ENCODE results near the gene GP1BA. TPM values are rescaled to one million over a fixed set of nuclear protein-coding genes. Genes with fewer than 3 reads are reported as not detected.
A peak's percentile ranks its signal among the peaks of the same experiment; 100 is the strongest.

The GP1BA gene
- total and polyA plus RNA-seq, 9 donors, result 0.04 to 1.3 (median 0.81) TPM

GRCh38 chr17:4945176-4945943 lies 13.3 kb downstream of the GP1BA start:
- H3K4me3 ChIP-seq (ENCODE audit: low read length), result no peak overlapping the region
- H3K9me3 ChIP-seq (replicated peaks; ENCODE audit: control insufficient read depth, low read depth, low read length), result no peaks in the 10 kb centered on the region
- WGBS (ENCODE audit: insufficient coverage), result 0% methylated on average over 1 of the region's 7 CpGs
- H3K36me3 ChIP-seq (ENCODE audit: control insufficient read depth, insufficient read depth, low read length), result peaks cover 50% of the 10 kb centered on the region
- H3K27ac ChIP-seq (ENCODE audit: low read length), result peak overlapping the region; percentile 62
- peak; percentile 60 for DNase-seq
- peaks cover 39% of the 10 kb centered on the region for H3K4me1 ChIP-seq (ENCODE audit: control insufficient read depth, insufficient read depth, low read length)
- H3K27me3 ChIP-seq (ENCODE audit: control insufficient read depth, insufficient read depth, low read length), result no peaks in the 10 kb centered on the region

GRCh38 chr17:4945944-4946280 lies 13.8 kb downstream of the GP1BA start:
- peak; percentile 57 for DNase-seq
- no peak overlapping the region for H3K4me3 ChIP-seq (ENCODE audit: low read length)
- peaks cover 41% of the 10 kb centered on the region for H3K4me1 ChIP-seq (ENCODE audit: control insufficient read depth, insufficient read depth, low read length)
- H3K9me3 ChIP-seq (replicated peaks; ENCODE audit: control insufficient read depth, low read depth, low read length), result no peaks in the 10 kb centered on the region
- no peaks in the 10 kb centered on the region for H3K27me3 ChIP-seq (ENCODE audit: control insufficient read depth, insufficient read depth, low read length)
- peak overlapping the region; percentile 98 for H3K27ac ChIP-seq (ENCODE audit: low read length)
- peaks cover 50% of the 10 kb centered on the region for H3K36me3 ChIP-seq (ENCODE audit: control insufficient read depth, insufficient read depth, low read length)
- WGBS (ENCODE audit: insufficient coverage), result no CpG with 5 or more reads among the region's 4 CpGs

- H3K9me3 ChIP-seq (replicated peaks; ENCODE audit: control insufficient read depth, low read depth, low read length), result no peaks in the 10 kb centered on the region
- H3K27me3 ChIP-seq (ENCODE audit: control insufficient read depth, insufficient read depth, low read length), result no peaks in the 10 kb centered on the region
- DNase-seq, result no peak
- WGBS (ENCODE audit: insufficient coverage), result 71% methylated on average over 4 of the region's 16 CpGs
- peaks cover 41% of the 10 kb centered on the region for H3K4me1 ChIP-seq (ENCODE audit: control insufficient read depth, insufficient read depth, low read length)
- peaks cover 49% of the 10 kb centered on the region for H3K36me3 ChIP-seq (ENCODE audit: control insufficient read depth, insufficient read depth, low read length)
- peak overlapping the region; percentile 98 for H3K27ac ChIP-seq (ENCODE audit: low read length)
- peak overlapping the region; percentile 90 for H3K4me3 ChIP-seq (ENCODE audit: low read length)
These were observed 14.4 kb downstream of the GP1BA start for GRCh38 chr17:4946312-4946976.

GRCh38 chr17:4947010-4947410 lies 14.9 kb downstream of the GP1BA start:
- Histone ChIP-seq H3K9me3 (replicated peaks; ENCODE audit: control insufficient read depth, low read depth, low read length) (no peaks in the 10 kb centered on the region), H3K4me1 (ENCODE audit: control insufficient read depth, insufficient read depth, low read length) (peaks cover 41% of the 10 kb centered on the region), H3K27ac (ENCODE audit: low read length) (peak overlapping the region; percentile 98), H3K4me3 (ENCODE audit: low read length) (peak overlapping the region; percentile 90), H3K27me3 (ENCODE audit: control insufficient read depth, insufficient read depth, low read length) (no peaks in the 10 kb centered on the region), H3K36me3 (ENCODE audit: control insufficient read depth, insufficient read depth, low read length) (peaks cover 46% of the 10 kb centered on the region)
- WGBS (ENCODE audit: insufficient coverage), result 0% methylated on average over 3 of the region's 7 CpGs
- DNase-seq, result peak; percentile 44

GRCh38 chr17:4947411-4948165 lies 15.5 kb downstream of the GP1BA start:
- peak; percentile 82 for DNase-seq
- under 1% methylated on average over 46 of the region's 56 CpGs for WGBS (ENCODE audit: insufficient coverage)
- H3K4me1 ChIP-seq (ENCODE audit: control insufficient read depth, insufficient read depth, low read length), result peaks cover 43% of the 10 kb centered on the region

GRCh38 chr17:4948166-4948930 lies 16.3 kb downstream of the GP1BA start, which contains the start of gene PFN1:
TSS of gene PFN1 (minus strand) at chr17:4948530. CDS start at chr17:4948394, 136 bp downstream.
- Histone ChIP-seq H3K36me3 (ENCODE audit: control insufficient read depth, insufficient read depth, low read length) (peaks cover 35% of the 10 kb centered on the region), H3K27ac (ENCODE audit: low read length) (peak within 1 kb of the TSS; percentile 99), H3K9me3 (replicated peaks; ENCODE audit: control insufficient read depth, low read depth, low read length) (no peaks in the 10 kb centered on the region), H3K27me3 (ENCODE audit: control insufficient read depth, insufficient read depth, low read length) (no peaks in the 10 kb centered on the region), H3K4me1 (ENCODE audit: control insufficient read depth, insufficient read depth, low read length) (peaks cover 50% of the 10 kb centered on the region), H3K4me3 (ENCODE audit: low read length) (peak within 1 kb of the TSS; percentile 90)
- WGBS (ENCODE audit: insufficient coverage), result under 1% methylated on average over 50 of the region's 59 CpGs
- peak; percentile 98 for DNase-seq

More at GRCh38 chr17:4947411-4948165, 15.5 kb downstream of the GP1BA start:
- peak overlapping the region; percentile 90 for H3K4me3 ChIP-seq (ENCODE audit: low read length)
- H3K27ac ChIP-seq (ENCODE audit: low read length), result peak overlapping the region; percentile 98
- no peaks in the 10 kb centered on the region for H3K27me3 ChIP-seq (ENCODE audit: control insufficient read depth, insufficient read depth, low read length)
- H3K36me3 ChIP-seq (ENCODE audit: control insufficient read depth, insufficient read depth, low read length), result peaks cover 40% of the 10 kb centered on the region
- no peaks in the 10 kb centered on the region for H3K9me3 ChIP-seq (replicated peaks; ENCODE audit: control insufficient read depth, low read depth, low read length)

GRCh38 chr17:4948931-4949320 lies 16.8 kb downstream of the GP1BA start:
- Histone ChIP-seq H3K27me3 (ENCODE audit: control insufficient read depth, insufficient read depth, low read length) (no peaks in the 10 kb centered on the region), H3K9me3 (replicated peaks; ENCODE audit: control insufficient read depth, low read depth, low read length) (no peaks in the 10 kb centered on the region), H3K27ac (ENCODE audit: low read length) (peak overlapping the region; percentile 99), H3K4me3 (ENCODE audit: low read length) (peak overlapping the region; percentile 90), H3K4me1 (ENCODE audit: control insufficient read depth, insufficient read depth, low read length) (peaks cover 55% of the 10 kb centered on the region), H3K36me3 (ENCODE audit: control insufficient read depth, insufficient read depth, low read length) (peaks cover 29% of the 10 kb centered on the region)
- DNase-seq, result peak; percentile 97
- WGBS (ENCODE audit: insufficient coverage), result 0% methylated on average over 40 of the region's 40 CpGs

GRCh38 chr17:4949321-4950074 lies 17.4 kb downstream of the GP1BA start:
- Histone ChIP-seq H3K4me3 (ENCODE audit: low read length) (peak overlapping the region; percentile 90), H3K4me1 (ENCODE audit: control insufficient read depth, insufficient read depth, low read length) (peaks cover 55% of the 10 kb centered on the region), H3K36me3 (ENCODE audit: control insufficient read depth, insufficient read depth, low read length) (peaks cover 24% of the 10 kb centered on the region), H3K27ac (ENCODE audit: low read length) (peak overlapping the region; percentile 99), H3K9me3 (replicated peaks; ENCODE audit: control insufficient read depth, low read depth, low read length) (no peaks in the 10 kb centered on the region), H3K27me3 (ENCODE audit: control insufficient read depth, insufficient read depth, low read length) (no peaks in the 10 kb centered on the region)
- DNase-seq, result peak; percentile 86
- WGBS (ENCODE audit: insufficient coverage), result under 1% methylated on average over 44 of the region's 75 CpGs

GRCh38 chr17:4950075-4950745 lies 18.1 kb downstream of the GP1BA start:
- Histone ChIP-seq H3K4me3 (ENCODE audit: low read length) (peak overlapping the region; percentile 90), H3K27me3 (ENCODE audit: control insufficient read depth, insufficient read depth, low read length) (no peaks in the 10 kb centered on the region), H3K4me1 (ENCODE audit: control insufficient read depth, insufficient read depth, low read length) (peaks cover 52% of the 10 kb centered on the region), H3K9me3 (replicated peaks; ENCODE audit: control insufficient read depth, low read depth, low read length) (no peaks in the 10 kb centered on the region), H3K27ac (ENCODE audit: low read length) (peak overlapping the region; percentile 98), H3K36me3 (ENCODE audit: control insufficient read depth, insufficient read depth, low read length) (peaks cover 21% of the 10 kb centered on the region)
- WGBS (ENCODE audit: insufficient coverage), result 1% methylated on average over 40 of the region's 52 CpGs
- DNase-seq, result peak; percentile 71

Measured in muscle of leg (tissue), 11 donors.